Measurements from ENCODE around the gene SAP30.

DNA sequence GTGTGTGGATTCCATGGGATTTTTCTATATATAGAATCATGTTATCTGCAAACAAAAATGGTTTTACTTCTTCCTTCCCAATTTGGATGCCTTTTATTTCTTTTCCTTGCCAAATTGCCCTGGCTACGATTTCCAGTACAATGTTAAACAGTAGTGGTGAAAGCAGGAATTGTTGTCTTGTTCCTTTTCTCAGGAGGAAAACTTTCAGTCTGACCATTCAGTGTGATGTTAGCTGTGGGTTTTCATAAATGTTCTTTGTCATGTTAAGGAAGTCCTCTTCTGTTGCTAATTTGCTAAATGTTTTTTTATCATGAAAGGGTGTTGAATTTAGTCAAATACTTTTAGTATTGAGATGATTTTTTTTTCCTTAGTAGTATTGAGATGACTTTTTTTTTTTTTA is 10.9 kb downstream of the SAP30 start:
- TF ChIP-seq, protein P1, sequence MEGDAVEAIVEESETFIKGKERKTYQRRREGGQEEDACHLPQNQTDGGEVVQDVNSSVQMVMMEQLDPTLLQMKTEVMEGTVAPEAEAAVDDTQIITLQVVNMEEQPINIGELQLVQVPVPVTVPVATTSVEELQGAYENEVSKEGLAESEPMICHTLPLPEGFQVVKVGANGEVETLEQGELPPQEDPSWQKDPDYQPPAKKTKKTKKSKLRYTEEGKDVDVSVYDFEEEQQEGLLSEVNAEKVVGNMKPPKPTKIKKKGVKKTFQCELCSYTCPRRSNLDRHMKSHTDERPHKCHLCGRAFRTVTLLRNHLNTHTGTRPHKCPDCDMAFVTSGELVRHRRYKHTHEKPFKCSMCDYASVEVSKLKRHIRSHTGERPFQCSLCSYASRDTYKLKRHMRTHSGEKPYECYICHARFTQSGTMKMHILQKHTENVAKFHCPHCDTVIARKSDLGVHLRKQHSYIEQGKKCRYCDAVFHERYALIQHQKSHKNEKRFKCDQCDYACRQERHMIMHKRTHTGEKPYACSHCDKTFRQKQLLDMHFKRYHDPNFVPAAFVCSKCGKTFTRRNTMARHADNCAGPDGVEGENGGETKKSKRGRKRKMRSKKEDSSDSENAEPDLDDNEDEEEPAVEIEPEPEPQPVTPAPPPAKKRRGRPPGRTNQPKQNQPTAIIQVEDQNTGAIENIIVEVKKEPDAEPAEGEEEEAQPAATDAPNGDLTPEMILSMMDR (IDR thresholded peaks at IDR 0.05; ENCODE audit: poor library complexity) = no peak
- TF ChIP-seq EZH2 (IDR thresholded peaks at IDR 0.05; ENCODE audit: borderline replicate concordance) (no peak), EZH2phosphoT487 (IDR thresholded peaks at IDR 0.05; ENCODE audit: low read depth, severe bottlenecking, unreplicated experiment) (no peak)
